HG03045 (cell line): ENCODE results near the gene CLEC12A.
"Not testable (repeated sequence)": the region's sequence is repeated elsewhere in the genome, so short reads cannot be mapped to it uniquely, and the experiment has no call there.

Source experiments
- ATAC-seq: cut with Tn5 transposase; IDR thresholded peaks from one replicate; pipeline ENCODE4 v1.9.1; 2021; ENCODE audit warnings: mild to moderate bottlenecking, moderate library complexity; ENCODE audit not compliant: unreplicated experiment

Gene CLEC12A

DNA sequence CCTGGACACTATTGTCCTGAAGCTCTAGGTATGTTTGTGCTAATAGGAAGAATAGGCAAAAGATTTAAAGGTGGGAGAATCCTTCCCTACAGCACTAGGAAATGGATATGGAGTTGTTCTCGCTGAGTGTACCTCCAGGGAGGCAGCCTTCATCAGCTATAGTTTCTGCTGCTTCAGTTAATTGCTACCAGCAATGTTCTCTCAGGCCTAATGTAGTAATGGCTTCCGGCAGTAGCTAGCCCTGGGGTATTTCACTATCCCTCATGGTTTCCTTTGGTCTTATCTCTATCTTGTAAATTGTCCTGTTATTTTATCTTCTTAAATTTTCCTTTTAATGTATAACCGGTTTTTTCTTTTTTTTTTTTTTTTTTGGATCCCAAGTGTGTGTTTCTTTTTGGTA, 9.3 kb upstream of the CLEC12A start:
- no peak for ATAC-seq

DNA sequence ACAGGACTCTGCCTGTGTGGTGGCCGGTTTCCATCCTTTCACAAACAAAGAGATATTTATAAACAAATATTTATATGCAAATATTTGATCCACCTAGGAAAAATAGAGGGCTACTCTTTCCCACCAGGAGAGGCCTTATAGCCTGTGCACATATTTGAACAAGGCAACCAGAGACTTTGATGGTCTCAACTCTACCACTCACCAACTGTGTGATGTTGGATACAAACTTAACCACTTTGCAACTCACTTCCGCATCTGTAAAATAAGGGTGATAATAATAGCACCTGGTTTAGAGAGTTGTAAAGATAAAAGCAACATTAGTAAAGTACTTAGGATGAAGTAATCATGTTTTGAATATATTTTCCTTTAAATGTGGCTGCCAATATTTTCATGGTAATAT, 1.5 kb upstream of the CLEC12A start:
- no peak for ATAC-seq

DNA sequence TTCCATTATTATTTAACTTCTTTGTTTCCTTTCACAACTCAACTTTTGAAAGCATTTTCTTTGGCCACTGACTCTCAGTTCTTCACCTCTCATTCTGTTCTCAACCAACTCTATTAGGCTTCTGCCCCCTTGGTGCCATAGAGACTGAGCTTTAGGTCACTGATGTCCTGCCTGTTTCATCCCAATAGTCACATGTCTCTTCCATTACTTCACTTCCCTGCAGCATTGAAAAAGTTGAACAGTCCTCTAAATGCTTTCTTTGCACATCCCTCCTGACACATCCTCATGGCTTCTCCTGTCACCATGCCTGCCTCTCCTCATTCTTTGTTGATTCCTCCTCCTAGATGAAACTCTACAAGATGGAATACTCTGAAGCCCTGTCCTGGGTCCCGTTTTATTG, 2.7 kb downstream of the CLEC12A start:
- no peak for ATAC-seq

DNA sequence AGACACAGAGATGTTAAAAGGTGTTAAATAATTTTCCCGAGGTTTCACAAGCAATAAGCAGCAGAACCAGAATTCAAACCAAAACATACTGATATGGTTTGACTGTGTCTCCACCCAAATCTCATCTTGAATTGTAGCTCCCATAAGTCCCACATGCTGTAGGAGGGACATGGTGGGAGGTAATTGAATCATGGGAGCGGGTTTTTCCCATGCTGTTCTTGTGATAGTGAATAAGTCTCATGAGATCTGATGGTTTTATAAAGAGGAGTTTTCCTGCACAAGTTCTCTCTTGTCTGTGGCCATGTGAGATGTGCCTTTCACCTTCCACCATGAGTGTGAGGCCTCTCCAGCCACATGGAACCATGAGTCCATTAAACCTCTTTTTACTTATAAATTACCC, 3.5 kb downstream of the CLEC12A start:
- ATAC-seq, result not testable (repeated sequence)

DNA sequence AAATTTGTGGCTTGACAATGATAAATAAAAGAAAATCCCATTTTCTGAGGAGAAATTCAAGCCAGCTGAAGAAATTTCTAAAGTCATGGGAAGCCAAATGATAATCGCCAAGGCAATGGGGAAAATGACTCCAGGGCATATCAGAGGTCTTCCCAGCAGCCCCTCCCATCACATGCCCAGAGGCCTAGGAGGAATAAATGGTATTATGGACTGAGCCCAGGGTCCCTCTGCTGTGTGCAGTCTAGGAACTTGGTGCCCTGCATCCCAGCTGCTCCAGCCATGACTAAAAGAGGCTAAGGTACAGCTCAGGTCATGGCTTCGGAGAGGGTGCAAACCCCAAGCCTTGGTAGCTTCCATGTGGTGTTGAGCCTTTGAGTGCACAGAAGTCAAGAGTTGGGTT, 4.4 kb downstream of the CLEC12A start:
- no peak for ATAC-seq

DNA sequence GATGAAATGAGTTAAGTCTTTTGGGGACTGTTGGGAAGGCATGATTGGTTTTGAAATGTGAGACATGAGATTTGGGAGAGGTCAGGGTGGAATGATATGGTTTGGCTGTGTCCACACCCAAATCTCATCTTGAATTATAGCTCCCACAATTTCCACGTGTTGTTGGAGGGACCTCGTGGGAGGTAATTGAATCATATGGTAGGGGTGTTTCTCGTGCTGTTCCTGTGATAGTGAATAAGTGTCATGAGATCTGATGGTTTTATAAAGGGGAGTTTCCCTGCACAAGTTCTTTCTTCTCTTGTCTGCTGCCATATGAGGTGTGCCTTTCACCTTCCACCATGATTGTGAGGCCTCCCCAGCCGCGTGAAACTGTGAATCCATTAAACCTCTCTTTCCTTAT, 5.4 kb downstream of the CLEC12A start:
- ATAC-seq, result not testable (repeated sequence)

DNA sequence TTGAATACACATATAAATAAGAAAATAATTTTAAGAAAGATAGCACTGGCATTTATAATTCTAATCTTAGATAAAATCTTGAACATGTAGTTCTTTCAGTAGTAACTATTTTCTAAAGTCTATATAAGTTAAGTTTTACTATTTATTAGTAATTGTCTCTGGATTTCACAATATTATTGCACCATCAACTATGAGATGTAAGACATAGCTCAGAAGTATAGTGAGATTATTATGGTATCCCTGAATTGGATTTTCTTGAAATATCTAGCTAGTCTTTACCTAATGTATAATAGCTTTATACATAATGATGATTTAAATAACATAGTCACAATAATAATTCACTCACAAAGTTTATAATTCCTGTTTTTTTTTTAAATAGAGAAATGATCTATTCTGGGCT, 6.7 kb downstream of the CLEC12A start:
- no peak for ATAC-seq

DNA sequence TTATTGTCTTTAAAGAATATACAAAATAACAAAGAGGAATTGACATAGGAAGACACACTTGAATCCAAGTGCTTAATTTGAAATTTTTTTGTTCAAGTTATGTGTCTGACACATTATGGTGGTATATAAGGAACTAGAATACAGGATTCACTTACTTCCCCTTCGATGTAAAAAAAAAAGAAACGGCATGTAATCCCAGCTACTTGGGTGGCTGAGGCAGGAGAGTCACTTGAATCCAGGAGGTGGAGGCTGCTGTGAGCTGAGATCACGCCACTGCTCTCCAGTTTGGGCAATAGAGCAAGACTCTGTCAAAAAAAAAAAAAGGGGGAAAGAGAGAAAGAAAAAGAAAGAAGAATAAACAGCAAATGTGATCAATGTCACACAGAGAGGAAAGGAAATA, 8.9 kb downstream of the CLEC12A start:
- ATAC-seq, result no peak

DNA sequence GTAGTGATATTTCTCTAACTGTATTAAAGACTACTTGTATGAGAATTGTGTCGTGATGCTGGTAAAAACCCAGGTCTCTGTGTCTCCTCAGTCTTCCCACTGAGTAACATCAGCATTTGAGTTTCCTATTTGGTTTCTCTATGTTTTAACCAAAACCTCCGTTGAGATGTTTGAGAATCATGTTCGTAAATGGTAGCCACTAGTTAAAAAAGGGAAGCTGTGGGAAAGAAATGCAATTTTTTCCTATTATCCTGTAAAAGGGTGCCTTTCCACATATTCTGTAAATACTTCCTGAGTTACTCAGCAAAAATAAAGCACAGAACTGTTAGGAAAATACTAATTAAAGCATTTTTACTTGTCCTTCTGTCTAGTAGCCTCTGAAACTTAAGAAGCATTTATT, 20.7 kb downstream of the CLEC12A start:
- ATAC-seq, result no peak

DNA sequence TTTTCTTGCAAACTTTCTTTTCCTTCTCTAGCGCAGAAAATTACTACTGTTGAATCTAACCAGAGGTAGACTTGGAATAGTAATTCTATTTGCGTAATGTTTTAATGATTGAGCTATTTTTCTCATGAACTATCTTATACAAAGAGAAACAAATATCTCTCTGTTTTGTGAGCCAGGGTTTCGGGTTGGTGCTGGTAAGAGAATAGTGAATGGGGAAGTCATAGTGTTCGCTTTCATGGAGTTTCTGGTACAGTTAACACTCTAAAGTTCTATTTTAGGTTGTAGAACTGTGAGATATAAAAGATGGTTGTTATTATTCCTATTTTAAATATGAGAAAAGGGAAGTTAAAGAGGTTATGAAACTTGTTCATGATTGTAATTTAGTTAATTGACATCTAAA, 21.1 kb downstream of the CLEC12A start:
- no peak for ATAC-seq

DNA sequence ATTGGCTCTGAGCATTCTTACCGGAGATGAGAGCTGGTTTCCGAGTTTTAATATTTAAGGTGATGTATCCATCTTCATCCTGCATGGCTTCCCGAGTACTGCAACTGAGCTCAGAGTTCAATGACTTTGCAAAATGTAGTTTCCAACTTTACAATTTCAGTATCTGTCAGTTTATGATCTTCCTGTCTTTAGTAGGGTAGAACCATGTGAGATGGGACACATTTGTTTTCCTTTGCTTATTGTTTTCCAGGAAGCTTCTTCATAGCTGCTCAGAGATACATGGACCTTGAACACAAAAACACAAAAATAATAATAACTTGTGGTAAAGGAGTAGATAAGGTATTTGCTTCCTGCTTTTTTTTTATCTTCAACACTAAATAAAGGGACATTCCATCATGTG, 27.8 kb downstream of the CLEC12A start, which contains the start of gene CLEC1B:
CLEC1B (minus strand) TSS at position 106 of the 400 bp plus-strand sequence; CDS start at position 85, 21 bp downstream.
- no peak for ATAC-seq

DNA sequence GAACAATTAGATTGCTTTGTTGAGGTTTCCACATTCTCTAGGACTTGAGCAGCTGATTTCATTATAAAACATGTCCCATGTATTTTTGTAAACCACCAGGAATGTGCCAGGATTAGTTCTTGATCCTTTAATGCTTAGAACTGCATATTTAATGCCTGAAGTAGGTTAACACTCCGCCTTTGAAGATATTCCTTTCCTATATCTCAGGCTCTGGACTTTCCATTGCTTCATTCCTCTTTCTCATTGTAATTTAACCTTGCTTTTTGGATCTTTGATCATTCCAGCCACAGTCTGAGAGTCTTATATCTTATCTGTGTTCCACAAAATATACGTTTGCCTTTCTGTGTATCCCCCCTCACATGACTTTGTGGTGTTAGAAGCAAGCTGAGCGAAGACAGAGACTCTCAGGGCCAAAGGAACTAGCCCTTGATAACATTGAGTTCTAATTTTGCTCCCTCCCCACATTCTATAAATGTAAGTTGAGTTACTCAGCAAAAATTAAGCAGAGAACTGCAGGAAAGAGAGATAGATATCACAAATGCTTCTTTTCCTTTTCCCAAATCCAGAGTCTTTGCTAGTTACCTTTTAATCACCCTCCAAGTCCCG, 30.1 kb downstream of the CLEC12A start:
- no peak for ATAC-seq

DNA sequence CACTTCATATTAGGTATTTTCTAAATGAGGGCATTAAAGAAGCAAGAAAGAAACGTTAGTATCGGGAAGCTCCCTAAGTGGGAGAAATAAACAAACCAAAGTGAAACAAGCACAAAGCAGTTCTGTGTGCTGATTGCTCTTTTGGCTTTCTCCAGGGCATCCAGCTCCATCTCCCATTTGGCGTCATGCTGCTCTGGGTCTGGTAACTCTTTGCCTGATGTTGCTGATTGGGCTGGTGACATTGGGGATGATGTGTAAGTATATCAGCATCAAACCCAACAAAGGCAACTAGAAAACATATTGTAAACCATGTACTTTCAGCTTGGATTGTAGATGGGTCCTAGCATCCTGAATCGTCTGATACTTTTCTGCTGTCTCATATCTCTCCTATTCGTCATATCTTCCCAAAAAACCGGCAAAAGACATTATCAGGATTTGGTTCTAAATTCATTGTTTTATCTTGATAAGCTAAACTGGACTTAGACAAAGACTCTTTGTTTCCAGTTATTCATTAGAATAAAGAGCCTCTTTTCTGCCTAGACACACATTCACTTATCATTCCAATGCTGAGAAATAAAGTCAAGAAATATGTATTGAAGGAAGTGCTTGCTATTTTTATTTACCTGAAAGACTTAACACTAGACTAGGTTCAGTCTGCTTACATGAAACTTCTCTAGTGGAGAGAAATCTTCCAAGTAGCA, 41.6 kb downstream of the CLEC12A start:
- ATAC-seq, result no peak

DNA sequence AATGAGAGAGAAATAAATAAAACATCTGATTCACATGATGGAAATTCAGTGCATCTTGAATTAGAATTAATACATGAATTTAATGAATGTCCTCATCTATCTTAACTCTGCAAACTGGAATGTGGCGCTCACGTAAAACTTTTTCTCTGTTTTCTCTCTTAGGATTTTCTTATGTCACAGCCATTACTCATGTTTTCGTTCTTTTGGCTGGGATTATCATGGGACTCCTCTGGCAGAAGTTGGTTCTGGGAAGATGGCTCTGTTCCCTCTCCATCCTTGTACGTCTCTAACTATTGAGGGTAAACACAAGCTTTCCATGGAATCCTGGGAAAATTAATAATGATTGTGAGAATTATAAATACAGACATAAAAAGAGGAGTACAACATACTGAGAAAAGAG, 44.2 kb downstream of the CLEC12A start:
- ATAC-seq, result no peak

DNA sequence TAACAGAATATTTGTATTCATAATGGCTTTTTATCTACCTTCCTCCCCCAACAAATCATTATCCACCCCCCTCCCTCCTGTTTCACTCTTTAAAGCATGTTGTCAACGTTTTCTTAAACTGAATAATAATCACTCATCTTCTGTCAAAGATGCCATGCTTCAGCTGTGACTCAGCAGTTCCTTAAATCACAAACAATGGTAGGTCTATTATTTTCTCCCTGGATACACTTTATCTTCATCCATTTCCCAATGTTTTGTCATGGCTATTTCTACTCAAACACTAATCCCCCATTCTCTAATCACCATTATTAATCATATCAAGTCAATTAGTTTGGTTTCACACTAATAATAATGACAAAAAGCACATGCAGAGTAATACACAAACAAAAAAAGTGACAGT, 45.7 kb downstream of the CLEC12A start:
- no peak for ATAC-seq

DNA sequence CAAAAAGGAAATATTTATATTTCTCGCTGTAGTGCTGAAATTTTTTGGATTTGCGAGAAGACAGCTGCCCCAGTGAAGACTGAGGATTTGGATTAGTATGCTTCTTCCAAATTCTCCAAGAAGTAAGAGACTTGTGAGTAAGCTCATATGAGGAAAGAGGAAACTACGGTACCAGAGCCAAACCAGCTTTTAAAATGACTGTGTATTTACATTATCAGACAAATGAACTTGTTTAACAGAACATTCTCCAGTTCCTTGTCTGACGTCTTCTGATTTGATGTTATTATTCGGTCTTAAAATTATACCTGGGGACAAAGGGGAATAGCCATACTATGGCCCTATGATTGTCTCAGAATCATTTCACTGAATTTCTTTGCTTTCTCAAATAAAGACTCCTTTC, 47.2 kb downstream of the CLEC12A start:
- ATAC-seq, result no peak

DNA sequence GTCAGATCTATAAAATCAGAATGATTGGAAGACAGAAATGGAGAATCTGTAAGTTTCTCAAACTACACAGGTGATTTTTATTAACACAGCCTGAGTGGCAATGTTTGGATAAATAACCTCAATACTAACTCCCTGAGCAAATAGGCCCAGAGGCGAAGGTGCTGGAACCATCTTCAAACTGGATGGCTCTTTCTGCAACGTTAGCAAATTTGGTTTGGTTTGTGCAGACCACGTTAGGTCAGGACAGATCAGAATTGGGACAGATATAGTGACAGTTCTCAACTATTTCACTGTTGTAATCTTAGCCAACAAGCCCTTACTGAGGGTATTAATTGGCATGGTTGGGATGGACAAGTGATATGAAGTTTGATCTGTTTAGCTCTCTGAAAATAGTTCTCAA, 50.1 kb downstream of the CLEC12A start:
- ATAC-seq, result no peak

DNA sequence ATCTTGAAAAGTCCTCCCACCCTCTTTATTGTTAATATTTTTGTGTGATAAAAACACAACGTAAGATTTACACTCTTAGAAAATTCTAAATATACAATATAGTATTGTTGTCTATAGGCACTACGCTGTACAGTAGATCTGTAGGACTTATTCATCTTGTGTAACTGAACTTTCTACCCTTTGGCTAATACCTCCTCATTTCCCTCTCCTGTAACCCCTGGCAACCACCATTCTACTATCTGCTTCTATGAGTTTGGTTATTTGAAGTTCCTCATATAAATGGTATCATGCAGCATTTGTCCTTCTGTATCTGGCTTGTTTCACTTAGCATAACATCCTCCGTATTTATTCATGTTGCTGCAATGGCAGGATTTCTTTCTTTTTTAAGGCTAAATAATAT, 54.0 kb downstream of the CLEC12A start:
- ATAC-seq, result no peak

DNA sequence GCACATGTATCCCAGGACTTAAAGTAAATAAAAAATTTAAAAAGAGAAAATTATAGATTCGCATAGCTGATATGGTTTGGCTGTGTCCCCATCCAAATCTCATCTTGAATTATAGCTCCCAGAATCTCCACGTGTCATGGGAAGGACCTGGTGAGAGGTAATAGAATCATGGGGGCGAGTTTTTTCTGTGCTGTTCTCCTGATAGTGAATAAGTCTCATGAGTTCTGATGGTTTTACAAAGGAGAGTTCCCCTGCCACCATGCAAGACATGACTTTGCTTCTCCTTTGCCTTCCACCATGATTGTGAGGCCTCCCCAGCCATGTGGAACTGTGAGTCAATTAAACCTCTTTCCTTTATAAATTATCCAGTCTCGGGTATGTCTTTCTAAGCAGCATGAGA, 55.5 kb downstream of the CLEC12A start:
- not testable (repeated sequence) for ATAC-seq

DNA sequence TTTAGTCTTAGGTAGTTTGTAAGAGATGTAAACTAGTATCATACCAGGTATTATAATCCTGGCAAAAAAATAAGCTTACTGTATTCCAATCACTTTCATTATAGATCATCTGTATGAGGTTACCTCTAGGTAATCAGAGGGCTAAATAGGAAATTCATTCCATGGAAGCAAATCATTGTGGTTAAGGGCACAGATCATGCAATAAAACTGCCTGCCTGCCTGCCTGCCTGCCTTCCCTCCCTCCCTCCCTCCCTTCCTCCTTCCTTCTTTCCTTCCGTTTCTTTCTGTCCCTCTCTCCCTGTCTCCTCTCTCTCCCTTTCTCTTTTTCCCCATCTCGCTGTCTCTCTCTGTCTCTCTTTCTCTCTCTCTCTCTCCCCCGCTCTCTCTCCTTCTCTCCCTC, 56.1 kb downstream of the CLEC12A start:
- ATAC-seq, result no peak

DNA sequence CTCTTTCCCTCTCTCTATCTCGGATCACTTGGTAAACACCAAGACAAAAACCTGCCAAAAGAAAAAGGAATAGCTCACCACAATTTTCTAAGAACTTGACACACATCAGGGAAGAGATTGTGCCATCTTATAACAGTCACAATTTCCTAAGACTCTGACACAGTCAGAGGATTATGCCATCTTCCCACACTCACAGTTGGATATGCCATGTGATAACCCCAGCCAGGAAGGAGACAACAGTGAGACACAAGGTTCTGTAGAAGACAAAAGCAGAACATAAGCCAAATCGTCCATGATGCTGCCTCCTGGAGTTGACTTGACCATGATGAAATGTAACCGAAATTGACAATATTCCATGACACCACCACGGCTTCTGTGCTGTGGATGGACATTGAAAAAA, 56.5 kb downstream of the CLEC12A start:
- no peak for ATAC-seq

DNA sequence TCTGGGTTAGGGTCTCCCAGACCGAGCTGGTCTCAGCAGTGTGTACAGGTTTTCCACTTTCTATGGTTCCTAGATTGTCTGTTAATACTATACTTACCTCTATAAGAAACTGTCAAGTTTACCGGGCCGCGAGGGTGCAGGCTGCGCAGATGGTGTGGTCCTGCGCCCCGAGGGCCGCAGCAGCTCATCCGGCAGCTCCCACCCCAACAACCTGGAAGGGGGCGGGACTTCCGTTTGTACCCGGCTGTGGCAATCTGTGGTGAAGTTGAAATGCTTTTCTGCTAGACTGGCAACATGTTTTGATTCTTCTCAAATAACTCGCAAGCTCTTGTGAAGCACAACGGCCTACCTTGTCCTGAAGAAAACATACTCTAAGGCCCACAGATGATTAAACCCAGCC, 59.2 kb downstream of the CLEC12A start, which contains the start of gene CLEC9A:
CLEC9A (plus strand) TSS at position 237 of the 400 bp plus-strand sequence. CDS start 22,006 bp downstream, outside the sequence.
- no peak for ATAC-seq

DNA sequence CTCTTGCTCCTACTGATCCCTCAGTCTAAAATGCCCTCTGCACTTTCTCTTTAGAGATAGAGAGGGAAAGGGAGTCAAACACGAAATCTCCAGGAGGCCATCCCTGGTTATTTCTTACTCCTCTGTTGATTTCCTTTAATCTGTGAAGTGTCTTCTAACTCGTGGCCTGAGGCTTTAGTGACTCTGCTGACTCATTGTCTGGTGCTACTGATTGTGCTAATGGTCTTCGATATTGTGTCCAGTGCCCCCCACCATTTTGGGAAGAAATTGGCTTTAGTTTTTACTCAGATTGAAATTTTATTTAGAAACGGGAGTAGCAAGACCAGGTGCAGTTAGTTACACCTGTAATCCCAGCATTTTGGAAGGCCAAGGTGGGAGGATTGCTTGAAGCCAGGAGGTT, 60.1 kb downstream of the CLEC12A start:
- ATAC-seq, result no peak
